Activated CD8-positive, alpha-beta memory T cell treated with anti-CD3 and anti-CD28 coated beads, Interleukin-2, amount 10 ng/mL, durations not matched to agents 7 days and 5 days (primary cell): ENCODE measurements around the gene CST7. TPM values are rescaled to one million over a fixed set of nuclear protein-coding genes. Genes with fewer than 3 reads are reported as not detected.
A peak's percentile ranks its signal among the peaks of the same experiment; 100 is the strongest.

Source experiments
- ATAC-seq: fragments of 150-1000 bp; cut with Tn5 transposase; one replicate; pipeline ENCODE4 v1.10.0; 2021; ENCODE audit warnings: moderate library complexity
- CTCF ChIA-PET: fragments of 350-600 bp; sonication (Branson Sonifier 250); formaldehyde crosslinking; loops from one replicate; lab custom pipeline; 2021; ENCODE audit warnings: antibody characterized with exemption; lab: Charles Lee
- DNase-seq: peaks from one replicate; pipeline ENCODE4 v3.0.0-alpha.2; 2020
- H3K27ac Mint-ChIP-seq: one replicate; pipeline ENCODE4 v1.8.0; 2021; ENCODE audit warnings: mild to moderate bottlenecking, mixed read lengths
- H3K27me3 Mint-ChIP-seq: one replicate; pipeline ENCODE4 v1.8.0; 2021; ENCODE audit warnings: mixed read lengths
- H3K36me3 Mint-ChIP-seq: one replicate; pipeline ENCODE4 v1.8.0; 2021; ENCODE audit warnings: mild to moderate bottlenecking, mixed read lengths
- H3K4me1 Mint-ChIP-seq: one replicate; pipeline ENCODE4 v1.8.0; 2021; ENCODE audit warnings: mixed read lengths
- H3K4me3 Mint-ChIP-seq: one replicate; pipeline ENCODE4 v1.8.0; 2021; ENCODE audit warnings: mild to moderate bottlenecking, moderate library complexity, mixed read lengths
- H3K9me3 Mint-ChIP-seq: one replicate; pipeline ENCODE4 v1.8.0; 2022; ENCODE audit warnings: low read depth, mixed read lengths
- total RNA-seq, 2 experiments: library from RNA; stranded (reverse); gene quantifications; one replicate each; pipeline ENCODE4 v1.2.3, GENCODE V29; 2021

Gene CST7
- total RNA-seq, 2 experiments from 2014 or later = 177 to 202 TPM

DNA sequence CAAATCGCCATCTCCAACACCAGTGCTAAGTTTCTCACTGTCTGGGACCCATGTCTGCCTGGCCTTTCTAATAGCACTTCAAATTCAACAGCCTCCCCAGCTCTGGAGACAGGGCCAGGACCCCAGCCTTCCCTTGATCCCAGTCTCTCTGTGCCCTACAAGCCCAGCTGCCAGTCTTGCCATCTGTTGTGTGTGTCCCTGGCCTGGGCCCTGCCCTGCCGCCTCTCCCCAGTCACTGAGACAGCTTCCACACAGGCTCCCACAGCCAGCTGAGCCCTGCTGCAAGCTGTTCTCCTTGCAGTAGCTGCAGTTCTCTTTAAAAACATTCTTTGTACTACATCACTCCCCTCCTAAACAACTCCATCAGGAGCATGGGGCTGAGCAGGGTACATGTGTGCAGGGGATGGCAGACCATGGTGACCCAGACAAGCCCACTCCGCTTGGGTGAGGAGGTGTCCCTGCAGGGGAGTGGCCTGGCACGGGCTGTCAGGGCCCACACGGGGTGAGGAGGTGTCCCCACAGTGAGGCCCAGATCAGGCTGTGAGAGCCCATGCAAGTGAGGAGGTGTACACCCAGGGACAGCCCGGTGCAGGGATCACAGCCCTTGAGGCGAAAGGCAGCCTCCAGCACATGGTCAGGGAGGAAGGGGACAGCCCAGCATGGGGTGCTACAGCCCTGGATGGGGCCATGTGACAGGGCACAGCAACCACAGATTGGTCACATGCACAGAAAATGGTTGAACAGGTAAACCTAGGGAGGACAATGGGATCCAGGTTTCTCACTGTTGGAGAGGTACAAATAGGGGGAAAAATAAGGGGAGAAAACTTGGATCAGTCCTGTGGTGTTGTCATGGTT, 16.2 kb downstream of the CST7 start:
- no peaks in the 10 kb centered on the region for H3K9me3 Mint-ChIP-seq
- no peaks in the 10 kb centered on the region for H3K27me3 Mint-ChIP-seq
- peaks cover 66% of the 10 kb centered on the region for H3K36me3 Mint-ChIP-seq
- H3K27ac Mint-ChIP-seq = peak overlapping the region; percentile 41
- H3K4me3 Mint-ChIP-seq = no peak overlapping the region
- H3K4me1 Mint-ChIP-seq = peaks cover 22% of the 10 kb centered on the region
- DNase-seq = peak; percentile 31
- CTCF ChIA-PET = no interaction called here
- no peak for ATAC-seq

DNA sequence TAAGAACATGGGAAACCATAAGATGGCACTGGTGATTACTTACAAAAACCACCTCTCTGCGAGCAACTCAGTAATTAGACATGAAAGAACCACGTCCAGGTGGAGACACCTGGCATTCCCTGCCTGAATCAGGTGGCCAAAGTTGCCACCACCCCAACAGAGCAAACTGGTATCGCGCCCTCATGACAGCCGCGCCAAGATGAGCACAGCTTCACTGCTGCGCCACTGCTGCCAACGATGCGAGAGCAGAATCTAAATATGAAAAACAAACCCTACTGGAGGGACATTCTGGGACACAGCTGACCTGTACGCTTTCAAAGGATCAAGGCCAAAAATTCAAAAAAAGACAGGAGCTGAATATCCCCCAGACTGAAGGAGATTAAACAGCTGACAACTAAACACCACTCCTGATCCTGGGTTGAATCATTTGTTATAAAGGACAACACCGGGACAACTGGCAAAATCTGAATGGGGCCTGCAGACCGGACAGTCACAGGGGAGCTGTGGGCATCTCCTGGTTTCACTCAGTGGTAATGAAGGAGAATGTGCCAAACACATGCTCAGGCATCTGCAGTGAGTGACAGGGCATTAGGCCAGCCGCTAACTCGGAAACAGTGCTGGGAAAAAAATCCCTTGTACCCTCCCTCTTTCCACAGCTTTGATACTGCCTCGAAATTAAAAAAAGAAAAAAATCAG, 17.4 kb downstream of the CST7 start:
- no peak overlapping the region for H3K4me3 Mint-ChIP-seq
- no peaks in the 10 kb centered on the region for H3K9me3 Mint-ChIP-seq
- DNase-seq = peak; percentile 26
- H3K27me3 Mint-ChIP-seq = no peaks in the 10 kb centered on the region
- no peak overlapping the region for H3K27ac Mint-ChIP-seq
- peaks cover 62% of the 10 kb centered on the region for H3K36me3 Mint-ChIP-seq
- peaks cover 10% of the 10 kb centered on the region for H3K4me1 Mint-ChIP-seq
- no peak for ATAC-seq
- CTCF ChIA-PET = interaction anchor here (2.1 kb wide), 1 partner anchor 36 kb away, joined by 5 read pairs; no protein-coding TSS in a partner anchor

DNA sequence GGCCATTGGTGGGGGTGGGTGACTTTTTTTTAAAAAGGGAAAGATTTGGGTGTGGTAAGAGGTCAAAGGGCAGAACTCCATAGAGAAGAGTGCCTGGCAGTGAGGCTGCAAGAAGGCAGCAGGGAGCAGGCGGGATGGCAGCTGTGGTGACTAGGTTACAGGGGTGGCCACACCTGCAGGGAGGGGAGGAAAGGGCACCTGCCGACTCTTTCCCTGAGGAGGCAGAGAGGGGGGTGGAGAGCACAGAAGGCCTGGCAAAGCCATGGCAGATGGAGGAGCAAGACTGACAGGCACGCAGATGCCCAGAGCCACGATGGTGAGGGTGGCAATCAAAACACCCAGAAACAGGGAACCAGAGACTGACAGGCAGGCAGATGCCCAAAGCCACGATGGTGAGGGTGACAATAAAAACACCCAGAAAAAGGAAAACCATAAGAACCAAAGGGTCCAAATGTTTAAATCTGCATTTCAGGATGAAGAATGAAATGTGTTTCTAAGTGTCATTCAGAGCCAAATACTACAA, 19.3 kb downstream of the CST7 start:
- Mint-ChIP-seq H3K4me1 (peaks cover 6% of the 10 kb centered on the region), H3K36me3 (peaks cover 51% of the 10 kb centered on the region), H3K9me3 (no peaks in the 10 kb centered on the region), H3K4me3 (no peak overlapping the region), H3K27ac (peak overlapping the region; percentile 23), H3K27me3 (no peaks in the 10 kb centered on the region)
- CTCF ChIA-PET = no interaction called here
- ATAC-seq (no peak), DNase-seq (peak; percentile 22)

DNA sequence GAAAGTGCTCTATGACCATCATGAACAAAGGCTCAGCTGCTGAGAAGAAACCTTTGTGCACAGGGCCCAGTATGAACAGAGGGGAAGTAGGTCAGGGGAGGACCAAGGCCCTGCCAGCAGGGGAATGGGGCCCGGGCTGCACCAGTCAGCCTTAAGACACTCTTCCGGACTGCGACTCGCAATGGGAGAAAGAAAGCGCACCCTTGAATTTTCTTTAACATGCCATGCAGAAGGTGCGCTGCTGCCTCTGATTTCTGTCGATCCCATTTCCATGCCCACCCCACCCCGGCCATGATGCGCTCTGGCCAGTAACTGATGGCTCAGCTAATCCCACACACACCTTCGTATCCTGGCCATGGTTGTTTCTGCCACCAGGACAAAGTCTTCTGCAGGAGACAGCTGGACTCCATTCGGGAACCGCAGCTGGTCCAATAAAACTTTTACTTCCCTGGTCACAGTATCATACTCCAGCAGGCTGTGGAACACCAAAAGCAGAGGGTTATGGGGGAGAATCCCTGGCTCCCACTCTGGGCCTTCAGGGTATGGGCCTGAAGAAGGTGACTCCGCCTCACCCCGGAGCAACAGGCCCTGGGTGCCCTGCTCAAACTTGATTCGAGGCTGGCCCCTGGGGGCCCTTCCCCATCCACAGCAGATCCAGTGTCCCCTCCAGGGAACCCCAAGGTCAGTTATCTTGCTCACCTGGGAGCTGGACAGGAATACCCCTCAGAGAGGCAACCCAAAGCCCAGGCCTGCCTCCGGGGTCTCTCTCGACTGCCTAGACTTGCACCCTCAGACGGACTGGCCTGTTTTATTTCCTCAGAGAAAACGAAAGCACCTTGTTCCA, 20.3 kb downstream of the CST7 start:
- no peak overlapping the region for H3K4me3 Mint-ChIP-seq
- H3K36me3 Mint-ChIP-seq = peaks cover 56% of the 10 kb centered on the region
- DNase-seq (peak; percentile 36), ATAC-seq (no peak)
- CTCF ChIA-PET = no interaction called here
- H3K4me1 Mint-ChIP-seq = peaks cover 6% of the 10 kb centered on the region
- H3K27ac Mint-ChIP-seq = no peak overlapping the region
- H3K27me3 Mint-ChIP-seq = no peaks in the 10 kb centered on the region
- H3K9me3 Mint-ChIP-seq = no peaks in the 10 kb centered on the region

DNA sequence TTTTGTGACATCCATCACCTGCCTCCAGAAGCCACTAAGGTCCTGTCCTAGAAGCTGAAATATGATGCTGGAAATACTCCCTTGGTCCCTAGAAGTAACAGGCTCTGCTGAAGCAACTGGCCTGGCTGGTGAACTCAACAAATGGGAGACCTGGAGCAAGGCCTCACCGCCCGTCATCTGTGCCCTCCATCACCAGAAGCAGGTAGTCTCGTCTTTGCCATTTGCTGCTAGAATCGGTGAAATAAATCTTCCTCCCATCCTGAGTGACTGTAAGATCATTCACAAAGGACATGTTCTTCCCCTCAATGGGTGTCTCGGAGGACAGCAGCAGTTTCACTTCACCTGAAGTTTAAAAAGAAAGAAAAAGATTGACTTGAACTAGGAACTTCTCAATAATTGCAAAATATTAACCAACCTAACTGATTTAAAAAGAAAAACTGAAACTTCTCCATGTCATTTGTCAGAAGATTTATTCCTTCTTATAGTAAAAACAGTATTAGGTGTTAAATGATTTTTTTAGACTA, 21.0 kb downstream of the CST7 start:
- Mint-ChIP-seq H3K4me3 (no peak overlapping the region), H3K27me3 (no peaks in the 10 kb centered on the region), H3K9me3 (no peaks in the 10 kb centered on the region), H3K27ac (no peak overlapping the region), H3K4me1 (peaks cover 4% of the 10 kb centered on the region), H3K36me3 (peaks cover 58% of the 10 kb centered on the region)
- DNase-seq (no peak), ATAC-seq (no peak)
- CTCF ChIA-PET = no interaction called here

DNA sequence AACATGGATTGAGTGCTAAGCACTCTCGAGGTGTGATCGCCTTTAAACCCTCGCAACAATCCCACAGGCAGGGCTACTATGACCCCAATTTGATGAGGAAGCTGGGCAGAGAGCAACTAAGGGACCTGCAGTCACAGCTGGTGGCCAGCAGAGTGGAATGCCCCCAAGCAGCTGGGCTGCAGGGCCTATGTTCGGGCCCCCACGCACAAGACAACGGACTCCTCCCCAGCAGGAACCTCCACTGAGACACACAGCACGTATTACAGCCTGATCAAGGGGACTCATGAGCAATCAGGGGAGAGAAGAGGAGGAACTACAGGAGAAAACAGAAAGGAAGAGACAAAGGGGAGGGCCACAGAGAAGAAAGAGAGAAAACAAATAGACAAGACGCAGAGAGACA, 21.7 kb downstream of the CST7 start:
- DNase-seq (no peak), ATAC-seq (no peak)
- CTCF ChIA-PET = no interaction called here
- Mint-ChIP-seq H3K9me3 (peaks cover 3% of the 10 kb centered on the region), H3K27me3 (no peaks in the 10 kb centered on the region), H3K4me3 (no peak overlapping the region), H3K27ac (no peak overlapping the region), H3K4me1 (peaks cover 4% of the 10 kb centered on the region), H3K36me3 (peaks cover 61% of the 10 kb centered on the region)

DNA sequence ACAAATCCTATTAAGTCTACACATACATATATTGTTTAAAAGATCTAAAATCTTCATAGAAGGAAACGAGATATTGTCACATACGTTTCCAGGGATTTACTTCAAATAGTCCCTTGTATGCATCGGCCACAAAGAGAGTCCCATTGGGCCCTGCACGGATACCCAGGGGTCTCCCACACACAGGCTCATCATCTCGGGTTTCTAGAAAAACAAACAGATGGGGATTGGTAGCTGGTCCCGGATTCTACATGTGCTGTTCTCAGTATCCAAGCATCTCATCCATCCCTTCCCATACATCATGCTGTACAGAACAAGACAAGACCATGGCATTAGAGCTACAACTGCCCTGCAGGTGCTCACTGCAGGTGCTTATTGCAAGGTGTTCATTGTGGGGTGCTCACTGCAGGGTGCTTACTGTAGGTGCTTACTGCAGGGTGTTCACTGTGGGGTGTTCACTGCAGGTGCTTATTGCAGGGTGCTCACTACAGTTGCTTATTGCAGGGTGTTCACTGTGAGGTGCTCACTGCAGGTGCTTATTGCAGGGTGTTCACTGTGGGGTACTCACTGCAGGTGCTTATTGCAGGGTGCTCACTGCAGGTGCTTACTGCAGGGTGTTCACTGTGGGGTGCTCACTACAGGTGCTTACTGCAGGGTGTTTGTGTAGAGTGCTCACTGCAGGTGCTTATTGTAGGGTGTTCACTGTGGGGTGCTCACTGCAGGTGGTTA, 22.5 kb downstream of the CST7 start:
- Mint-ChIP-seq H3K27me3 (no peaks in the 10 kb centered on the region), H3K4me3 (no peak overlapping the region), H3K4me1 (peaks cover 8% of the 10 kb centered on the region), H3K9me3 (peaks cover 7% of the 10 kb centered on the region), H3K27ac (no peak overlapping the region), H3K36me3 (peaks cover 62% of the 10 kb centered on the region)
- no peak for ATAC-seq
- peak; percentile 36 for DNase-seq
- CTCF ChIA-PET = no interaction called here

DNA sequence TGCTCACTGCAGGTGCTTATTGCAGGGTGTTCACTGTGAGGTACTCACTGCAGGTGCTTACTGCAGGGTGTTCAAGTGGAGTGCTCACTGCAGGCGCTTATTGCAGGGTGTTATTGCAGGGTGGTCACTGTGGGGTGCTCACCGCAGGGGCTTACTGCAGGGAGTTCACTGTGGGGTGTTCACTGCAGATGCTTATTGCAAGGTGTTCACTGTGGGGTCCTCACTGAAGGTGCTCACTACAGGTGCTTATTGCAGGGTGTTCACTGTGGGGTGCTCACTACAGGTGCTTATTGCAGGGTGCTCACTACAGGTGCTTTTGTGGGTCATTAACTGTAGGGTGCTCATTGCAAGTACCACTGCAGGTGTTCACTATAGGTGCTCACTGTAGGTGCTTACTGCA, 23.3 kb downstream of the CST7 start:
- DNase-seq (peak; percentile 37), ATAC-seq (no peak)
- CTCF ChIA-PET = no interaction called here
- H3K4me1 Mint-ChIP-seq = peaks cover 8% of the 10 kb centered on the region
- no peak overlapping the region for H3K27ac Mint-ChIP-seq
- H3K9me3 Mint-ChIP-seq = peaks cover 7% of the 10 kb centered on the region
- no peak overlapping the region for H3K4me3 Mint-ChIP-seq
- peaks cover 68% of the 10 kb centered on the region for H3K36me3 Mint-ChIP-seq
- no peaks in the 10 kb centered on the region for H3K27me3 Mint-ChIP-seq

DNA sequence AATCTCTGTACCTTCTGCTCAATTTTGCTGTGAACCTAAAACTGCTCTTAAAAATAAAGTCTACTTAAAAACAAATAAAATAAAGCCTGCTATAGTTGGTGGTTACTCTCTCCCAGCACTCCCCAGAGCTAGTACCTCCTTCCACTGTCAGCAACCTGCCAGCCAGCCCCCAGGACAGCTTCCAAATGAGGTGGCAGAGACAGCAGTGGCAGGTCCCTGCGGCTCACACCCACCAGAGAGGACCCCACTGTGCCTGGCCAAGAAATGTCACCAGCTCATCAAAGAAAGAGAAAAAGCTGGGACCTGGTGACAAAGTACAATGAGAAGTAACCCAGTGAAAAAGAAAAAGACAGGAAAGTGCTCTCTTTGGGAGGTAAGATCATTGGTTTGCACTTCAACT, 28.3 kb downstream of the CST7 start:
- Mint-ChIP-seq H3K4me1 (peaks cover 34% of the 10 kb centered on the region), H3K27ac (no peak overlapping the region), H3K4me3 (no peak overlapping the region), H3K36me3 (peaks cover 87% of the 10 kb centered on the region), H3K27me3 (no peaks in the 10 kb centered on the region), H3K9me3 (peaks cover 11% of the 10 kb centered on the region)
- no peak for ATAC-seq
- peak; percentile 34 for DNase-seq
- CTCF ChIA-PET = no interaction called here

DNA sequence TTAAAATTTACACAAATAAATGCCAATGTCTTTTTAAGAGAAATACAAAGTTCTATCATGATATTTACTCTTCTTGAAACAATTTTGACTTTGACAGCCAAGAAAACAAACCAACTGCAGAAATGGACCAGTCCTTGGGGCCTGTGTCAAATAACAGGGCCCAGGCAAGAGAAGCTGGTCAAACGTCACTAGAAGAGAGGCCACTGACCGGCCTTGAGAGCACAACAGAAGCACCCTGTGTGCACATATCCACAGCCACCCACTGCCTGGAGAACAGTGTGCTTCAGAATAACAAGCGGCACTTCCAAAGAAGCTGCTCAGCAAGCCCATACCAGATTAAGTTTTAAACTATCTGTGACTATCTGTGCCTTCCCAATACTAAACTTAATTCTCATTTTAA, 28.7 kb downstream of the CST7 start:
- peaks cover 38% of the 10 kb centered on the region for H3K4me1 Mint-ChIP-seq
- no peak overlapping the region for H3K4me3 Mint-ChIP-seq
- ATAC-seq (no peak), DNase-seq (no peak)
- no peak overlapping the region for H3K27ac Mint-ChIP-seq
- H3K27me3 Mint-ChIP-seq = no peaks in the 10 kb centered on the region
- H3K36me3 Mint-ChIP-seq = peaks cover 88% of the 10 kb centered on the region
- CTCF ChIA-PET = interaction anchor here (0.8 kb wide), 1 partner anchor 48 kb away, joined by 3 read pairs; no protein-coding TSS in a partner anchor
- peaks cover 11% of the 10 kb centered on the region for H3K9me3 Mint-ChIP-seq

DNA sequence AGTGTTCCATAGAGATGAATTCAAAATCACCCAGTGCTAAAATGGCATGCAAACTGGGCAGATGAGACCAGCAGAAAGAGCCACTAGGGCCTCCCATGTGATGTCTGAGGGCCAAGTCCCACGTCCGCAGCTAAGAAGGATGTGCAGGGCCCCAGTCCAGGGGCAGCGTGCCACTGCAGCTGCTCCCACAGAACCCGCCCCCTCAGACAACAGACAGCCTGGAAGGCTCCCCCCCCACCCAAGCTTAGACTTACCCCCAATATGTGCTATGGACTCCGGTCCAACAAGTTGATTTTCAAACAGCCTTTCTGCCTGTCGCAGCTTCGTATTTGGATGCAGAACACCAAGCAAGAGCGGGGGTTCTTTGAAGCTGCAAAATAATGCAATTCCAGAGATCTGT, 29.4 kb downstream of the CST7 start:
- no peak overlapping the region for H3K27ac Mint-ChIP-seq
- CTCF ChIA-PET = interaction anchor here (0.8 kb wide), 1 partner anchor 49 kb away, joined by 3 read pairs; no protein-coding TSS in a partner anchor
- H3K4me1 Mint-ChIP-seq = peaks cover 39% of the 10 kb centered on the region
- no peaks in the 10 kb centered on the region for H3K27me3 Mint-ChIP-seq
- ATAC-seq (no peak), DNase-seq (no peak)
- peaks cover 11% of the 10 kb centered on the region for H3K9me3 Mint-ChIP-seq
- H3K36me3 Mint-ChIP-seq = peaks cover 89% of the 10 kb centered on the region
- no peak overlapping the region for H3K4me3 Mint-ChIP-seq
